ENCODE measurements around the gene HPCAL1.

DNA sequence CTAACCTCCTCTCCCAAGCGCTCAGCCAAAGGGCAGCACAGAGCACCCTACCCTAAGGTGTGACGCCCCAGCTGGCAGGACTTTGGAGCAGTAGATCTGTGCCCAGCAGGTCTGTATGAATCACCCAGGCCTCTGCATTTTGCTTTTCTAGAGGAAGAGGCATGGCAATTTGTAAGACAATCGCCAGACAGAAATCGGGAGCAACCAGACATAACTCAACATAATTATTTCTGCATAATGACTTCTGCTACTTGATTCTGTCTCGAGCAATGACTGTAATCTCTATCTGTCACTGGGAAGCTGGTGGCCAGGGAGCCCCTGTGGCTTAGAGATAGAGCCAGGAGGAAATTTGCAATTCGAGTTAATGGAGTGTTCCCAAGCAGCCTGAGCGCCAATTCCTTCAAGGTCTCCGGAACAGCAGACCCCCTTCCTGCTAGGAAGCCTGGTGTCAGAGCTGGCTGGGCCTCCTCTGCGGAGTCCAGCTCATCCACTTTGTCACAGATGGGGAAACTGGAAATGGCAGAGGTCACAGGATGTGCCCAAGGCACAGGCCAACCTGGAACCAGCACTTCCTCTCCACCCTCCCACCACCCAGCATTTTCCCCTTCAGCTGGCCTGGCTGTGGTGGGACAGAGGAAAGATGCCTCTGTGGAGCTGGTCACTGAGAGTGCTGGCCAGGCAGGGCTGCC, 90.4 kb downstream of the HPCAL1 start:
- TF ChIP-seq EZH2 (IDR thresholded peaks at IDR 0.05; ENCODE audit: low read depth, low read length, severe bottlenecking) (no peak), PHF8 (conservative IDR thresholded peaks at IDR 0.05; ENCODE audit: low read depth, low read length) (no peak), POLR2A (IDR thresholded peaks at IDR 0.05; ENCODE audit: control extremely low read depth in 1 of 2, low read depth in 2 of 2, low read length in 2 of 2) (no peak), SP1 (IDR thresholded peaks at IDR 0.05; ENCODE audit: low read depth, low read length) (no peak), EP300 (IDR thresholded peaks at IDR 0.05; ENCODE audit: borderline replicate concordance in 1 of 2, low read depth in 2 of 2, low read length in 2 of 2) (no peak), YY1 (IDR thresholded peaks at IDR 0.05; ENCODE audit: low read depth, low read length) (no peak), JUN (IDR thresholded peaks at IDR 0.05; ENCODE audit: low read depth, low read length) (no peak), POLR2AphosphoS5 (IDR thresholded peaks at IDR 0.05; ENCODE audit: low read depth, low read length) (no peak), CHD1 (IDR thresholded peaks at IDR 0.05; ENCODE audit: low read depth, low read length) (no peak)
